ENCODE measurements around the gene CYP27C1.

Gene CYP27C1

GRCh38 chr2:127191331-127192219, 28.5 kb downstream of the CYP27C1 start:
- no peak for TF ChIP-seq CTCF (conservative IDR thresholded peaks at IDR 0.05; ENCODE audit: low read depth, low read length)
- no peak for DNase-seq (ENCODE audit: low read depth)
- H3K4me3 ChIP-seq (ENCODE audit: low read length): no peak overlapping the region

DNA sequence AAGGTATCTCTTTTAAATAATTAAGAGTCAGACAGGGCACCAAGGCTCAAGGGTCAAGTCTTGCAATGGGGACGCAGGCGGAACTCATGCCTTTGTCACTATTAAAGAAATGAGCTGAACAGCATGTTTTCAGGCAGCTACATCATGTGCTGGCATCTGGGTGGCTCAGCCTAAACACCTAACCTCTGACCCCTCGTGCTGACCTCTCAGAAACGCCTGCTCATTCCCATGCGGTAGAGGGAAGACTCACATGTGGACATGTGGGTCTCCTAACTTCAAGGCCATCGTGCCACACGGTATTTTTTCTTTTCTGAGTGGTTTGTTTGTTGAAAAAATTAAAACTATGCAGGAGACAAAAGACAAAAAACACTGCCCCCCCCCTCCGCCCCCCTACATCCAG, 31.3 kb downstream of the CYP27C1 start:
- DNase-seq (ENCODE audit: low read depth): no peak
- H3K4me3 ChIP-seq (ENCODE audit: low read length): no peak overlapping the region
- TF ChIP-seq CTCF (conservative IDR thresholded peaks at IDR 0.05; ENCODE audit: low read depth, low read length): no peak

DNA sequence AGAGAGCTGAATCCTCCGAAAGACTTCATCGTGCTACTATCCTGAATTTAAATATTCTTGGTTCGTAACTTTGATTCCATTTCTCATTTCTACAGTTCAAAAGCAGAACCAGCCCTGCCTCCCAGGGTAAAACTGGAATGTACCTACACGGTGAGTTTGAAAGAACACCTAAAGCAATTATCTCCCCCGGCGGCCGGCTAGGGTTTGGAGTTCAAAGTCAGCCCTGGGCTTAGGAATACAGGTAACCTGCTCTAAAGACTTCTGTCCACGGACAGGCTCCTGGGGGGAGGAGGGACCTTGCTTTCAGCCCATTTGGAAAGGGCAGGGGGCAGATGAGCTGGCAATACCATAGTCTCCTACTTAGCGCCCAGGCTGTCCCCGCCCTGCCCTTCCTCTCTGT, 32.3 kb downstream of the CYP27C1 start:
- no peak for TF ChIP-seq CTCF (conservative IDR thresholded peaks at IDR 0.05; ENCODE audit: low read depth, low read length)
- no peak overlapping the region for H3K4me3 ChIP-seq (ENCODE audit: low read length)
- DNase-seq (ENCODE audit: low read depth): no peak

GRCh38 chr2:127187081-127187775, 32.9 kb downstream of the CYP27C1 start:
- DNase-seq (ENCODE audit: low read depth): no peak
- TF ChIP-seq CTCF (conservative IDR thresholded peaks at IDR 0.05; ENCODE audit: low read depth, low read length): no peak
- no peak overlapping the region for H3K4me3 ChIP-seq (ENCODE audit: low read length)

- no peak for TF ChIP-seq CTCF (conservative IDR thresholded peaks at IDR 0.05; ENCODE audit: low read depth, low read length)
- no peak for DNase-seq (ENCODE audit: low read depth)
- no peak overlapping the region for H3K4me3 ChIP-seq (ENCODE audit: low read length)
These were observed 34.4 kb downstream of the CYP27C1 start for GRCh38 chr2:127185705-127186104.

DNA sequence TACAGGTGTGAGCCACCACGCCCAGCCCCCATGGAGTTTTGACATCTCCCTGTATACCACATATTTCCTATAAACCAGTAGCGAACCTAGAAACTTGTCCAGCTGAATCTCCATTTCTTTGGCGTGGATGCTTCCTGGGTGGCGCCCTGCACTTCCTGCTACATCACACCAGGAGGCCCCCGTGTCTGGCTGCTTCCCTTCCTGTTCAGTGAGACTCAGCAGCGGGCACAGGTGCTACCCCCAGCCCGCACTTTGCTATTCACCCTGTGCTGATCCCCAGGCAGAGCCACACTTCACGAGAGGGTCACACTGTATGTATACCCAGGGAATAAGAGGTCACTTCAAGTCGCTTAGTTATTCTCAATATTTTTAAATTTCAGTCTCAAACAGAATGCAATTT, 35.0 kb downstream of the CYP27C1 start:
- H3K4me3 ChIP-seq (ENCODE audit: low read length): no peak overlapping the region
- TF ChIP-seq CTCF (conservative IDR thresholded peaks at IDR 0.05; ENCODE audit: low read depth, low read length): no peak
- DNase-seq (ENCODE audit: low read depth): no peak

All from retinal pigment epithelial cell (primary cell).